ENCODE measurements around the gene SHKBP1.

GRCh38 chr19:40556953-40557530 is 19.6 kb upstream of the SHKBP1 start:
- no peak for TF ChIP-seq TARDBP (IDR thresholded peaks at IDR 0.05)
- no peak for TF ChIP-seq SP1 (IDR thresholded peaks at IDR 0.05)
- TF ChIP-seq FOXK2 (IDR thresholded peaks at IDR 0.05) = no peak
- TF ChIP-seq FOXM1 (IDR thresholded peaks at IDR 0.05; ENCODE audit: borderline replicate concordance) = no peak
- TF ChIP-seq BHLHE40 (IDR thresholded peaks at IDR 0.05; ENCODE audit: borderline replicate concordance) = no peak
- TF ChIP-seq ARNT (IDR thresholded peaks at IDR 0.05) = no peak
- TF ChIP-seq FOXA1 (IDR thresholded peaks at IDR 0.05) = no peak
- no peak for TF ChIP-seq SUZ12 (IDR thresholded peaks at IDR 0.05)

Measured in HEK293T (cell line).